ENCODE measurements around the gene TBC1D21. TPM values are rescaled to one million over a fixed set of nuclear protein-coding genes. Genes with fewer than 3 reads are reported as not detected.
A peak's percentile ranks its signal among the peaks of the same experiment; 100 is the strongest.

The TBC1D21 gene
- total RNA-seq, 2 donors from 2014 or later, result not detected

DNA sequence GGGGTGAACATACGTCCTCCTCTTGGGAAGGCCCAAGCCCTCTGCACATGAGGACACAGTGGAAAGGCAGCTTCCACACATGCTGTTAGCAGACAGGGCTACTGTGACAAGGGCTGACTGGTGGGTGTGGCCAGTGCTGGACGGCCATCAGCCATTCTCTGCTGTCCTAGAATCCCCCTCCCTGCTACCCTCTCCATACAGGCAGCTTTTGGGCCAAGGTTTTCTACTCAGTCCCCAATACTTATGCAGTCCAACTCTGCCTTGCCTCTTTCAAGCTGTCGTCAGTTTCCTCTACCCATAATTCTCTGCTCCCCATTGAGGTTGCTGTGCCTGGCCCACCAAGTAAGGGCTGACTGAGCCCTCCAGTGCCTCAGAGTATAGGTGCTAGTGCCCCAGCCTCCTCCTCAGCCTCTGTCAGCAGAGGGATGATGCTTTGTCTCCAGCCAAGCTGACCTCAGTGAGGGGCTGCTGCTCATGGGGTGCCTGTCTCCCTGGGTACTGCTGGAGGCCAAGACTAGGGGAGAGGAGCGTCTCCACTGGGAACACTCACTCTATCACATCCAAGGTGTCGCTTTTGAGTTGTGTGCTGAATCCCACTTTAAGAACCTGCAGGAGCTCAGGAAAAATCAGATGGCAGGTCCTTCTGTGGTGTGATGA is 55.7 kb downstream of the TBC1D21 start:
- Histone ChIP-seq H3K27ac (no peak overlapping the region), H3K36me3 (replicated peaks in 1 of 2; ENCODE audit: insufficient read depth in 1 of 2, low read depth in 2 of 2) (no peaks in the 10 kb centered on the region), H3K9me3 (no peaks in the 10 kb centered on the region), H3K4me3 (no peak overlapping the region), H3K27me3 (no peaks in the 10 kb centered on the region), H3K4me1 (peaks cover 47% of the 10 kb centered on the region)
- 60 to 78% methylated on average over 5 of the region's 5 CpGs for WGBS, 2 donors
- TF ChIP-seq, protein P1, sequence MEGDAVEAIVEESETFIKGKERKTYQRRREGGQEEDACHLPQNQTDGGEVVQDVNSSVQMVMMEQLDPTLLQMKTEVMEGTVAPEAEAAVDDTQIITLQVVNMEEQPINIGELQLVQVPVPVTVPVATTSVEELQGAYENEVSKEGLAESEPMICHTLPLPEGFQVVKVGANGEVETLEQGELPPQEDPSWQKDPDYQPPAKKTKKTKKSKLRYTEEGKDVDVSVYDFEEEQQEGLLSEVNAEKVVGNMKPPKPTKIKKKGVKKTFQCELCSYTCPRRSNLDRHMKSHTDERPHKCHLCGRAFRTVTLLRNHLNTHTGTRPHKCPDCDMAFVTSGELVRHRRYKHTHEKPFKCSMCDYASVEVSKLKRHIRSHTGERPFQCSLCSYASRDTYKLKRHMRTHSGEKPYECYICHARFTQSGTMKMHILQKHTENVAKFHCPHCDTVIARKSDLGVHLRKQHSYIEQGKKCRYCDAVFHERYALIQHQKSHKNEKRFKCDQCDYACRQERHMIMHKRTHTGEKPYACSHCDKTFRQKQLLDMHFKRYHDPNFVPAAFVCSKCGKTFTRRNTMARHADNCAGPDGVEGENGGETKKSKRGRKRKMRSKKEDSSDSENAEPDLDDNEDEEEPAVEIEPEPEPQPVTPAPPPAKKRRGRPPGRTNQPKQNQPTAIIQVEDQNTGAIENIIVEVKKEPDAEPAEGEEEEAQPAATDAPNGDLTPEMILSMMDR (IDR thresholded peaks at IDR 0.05), result no peak
- TF ChIP-seq POLR2A (IDR thresholded peaks at IDR 0.05), result no peak
- intact Hi-C loops (cut with DNase I), result no loop called here
- DNase-seq (no peak), ATAC-seq (no peak)

DNA sequence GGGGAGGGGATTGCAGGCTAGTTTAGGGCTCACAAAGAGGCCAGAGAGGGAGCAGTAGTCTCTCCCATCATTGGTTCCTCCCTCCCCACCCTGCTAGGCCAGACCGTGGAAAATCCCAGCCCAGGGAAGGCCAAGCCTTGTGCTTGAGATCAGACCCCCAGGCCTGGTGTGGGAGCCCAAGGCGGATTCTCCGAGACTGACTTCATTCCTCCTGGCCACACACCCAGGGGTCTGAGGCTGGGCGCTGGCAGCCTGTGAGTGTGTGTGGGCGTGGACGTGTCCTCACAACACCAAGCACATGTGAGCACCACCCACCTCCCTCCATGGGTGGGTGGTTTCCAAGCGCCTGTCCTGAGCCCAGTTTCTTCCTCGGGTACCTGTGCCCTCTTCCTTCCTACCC is 57.0 kb downstream of the TBC1D21 start:
- WGBS, 2 donors, result 74 to 93% methylated on average over 6 to 7 of the region's 8 CpGs
- no peak for TF ChIP-seq POLR2A (IDR thresholded peaks at IDR 0.05)
- TF ChIP-seq, protein P1 (IDR thresholded peaks at IDR 0.05), result no peak
- Histone ChIP-seq H3K36me3 (replicated peaks in 1 of 2; ENCODE audit: insufficient read depth in 1 of 2, low read depth in 2 of 2) (no peaks in the 10 kb centered on the region), H3K27ac (no peak overlapping the region), H3K4me3 (no peak overlapping the region), H3K27me3 (no peaks in the 10 kb centered on the region), H3K4me1 (peaks cover 53% of the 10 kb centered on the region), H3K9me3 (no peaks in the 10 kb centered on the region)
- intact Hi-C loops (cut with DNase I), result no loop called here
- ATAC-seq (no peak), DNase-seq (peak in 1 of 4 donors; percentile 33)

DNA sequence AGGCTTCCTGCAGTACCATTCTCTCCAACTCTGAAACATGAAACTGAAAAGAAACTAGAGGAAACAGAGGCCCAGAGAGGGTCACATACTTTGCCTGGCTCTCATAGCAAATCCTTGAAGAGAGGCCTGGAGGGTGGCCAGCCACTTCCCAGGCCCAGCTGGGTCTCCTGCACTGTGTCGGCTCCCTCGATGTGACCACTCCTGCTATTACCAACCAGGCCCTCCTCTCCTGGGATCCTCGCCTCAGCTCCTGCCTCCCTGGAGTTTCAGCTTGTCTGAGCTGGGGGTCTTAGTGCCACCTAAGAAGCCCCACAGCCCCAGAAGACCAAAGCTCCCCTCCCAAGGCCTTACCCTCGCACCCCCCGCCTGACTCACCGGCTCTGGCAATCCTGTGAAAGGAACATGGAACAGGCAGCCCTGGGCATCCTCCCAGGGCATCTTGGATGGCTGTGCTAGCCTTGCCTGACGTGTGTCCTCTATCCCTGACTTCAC is 57.5 kb downstream of the TBC1D21 start:
- Histone ChIP-seq H3K4me1 (peaks cover 52% of the 10 kb centered on the region), H3K27me3 (no peaks in the 10 kb centered on the region), H3K4me3 (no peak overlapping the region), H3K36me3 (replicated peaks in 1 of 2; ENCODE audit: insufficient read depth in 1 of 2, low read depth in 2 of 2) (no peaks in the 10 kb centered on the region), H3K27ac (no peak overlapping the region), H3K9me3 (no peaks in the 10 kb centered on the region)
- DNase-seq (no peak), ATAC-seq (no peak)
- WGBS, 2 donors, result 80 to 92% methylated on average over 6 to 7 of the region's 7 CpGs
- TF ChIP-seq, protein P1 (IDR thresholded peaks at IDR 0.05), result no peak
- TF ChIP-seq POLR2A (IDR thresholded peaks at IDR 0.05), result no peak
- intact Hi-C loops (cut with DNase I), result no loop called here

DNA sequence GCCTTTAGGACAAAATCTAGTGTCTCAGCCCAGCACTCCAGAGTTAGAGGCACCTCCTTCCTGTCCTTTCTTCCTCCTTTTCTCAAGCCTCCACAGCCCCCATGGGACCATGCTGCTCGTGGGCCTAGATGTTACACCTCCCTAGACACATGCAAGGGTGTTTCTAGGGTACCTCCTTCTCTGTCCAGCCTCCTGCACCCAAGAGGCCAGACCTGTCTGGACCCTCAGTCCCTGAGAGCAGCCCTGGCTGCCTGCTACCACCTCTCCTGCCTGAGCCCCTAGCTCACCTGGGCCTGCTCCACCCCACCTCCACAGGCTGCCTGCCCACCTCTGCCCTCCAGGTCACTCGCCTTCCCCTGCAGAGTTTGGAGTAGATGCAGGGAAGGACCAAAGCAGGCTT is 58.1 kb downstream of the TBC1D21 start:
- no peak overlapping the region for H3K4me3 ChIP-seq
- intact Hi-C loops (cut with DNase I), result no loop called here
- no peak for DNase-seq
- peaks cover 52% of the 10 kb centered on the region for H3K4me1 ChIP-seq
- 59 to 67% methylated on average over 1 to 2 of the region's 2 CpGs for WGBS, 2 donors
- H3K36me3 ChIP-seq (replicated peaks in 1 of 2; ENCODE audit: insufficient read depth in 1 of 2, low read depth in 2 of 2), result no peaks in the 10 kb centered on the region
- no peaks in the 10 kb centered on the region for H3K27me3 ChIP-seq
- TF ChIP-seq, protein P1 (IDR thresholded peaks at IDR 0.05), result no peak
- no peak for TF ChIP-seq POLR2A (IDR thresholded peaks at IDR 0.05)
- no peaks in the 10 kb centered on the region for H3K9me3 ChIP-seq
- ATAC-seq, result no peak
- no peak overlapping the region for H3K27ac ChIP-seq

Measured in body of pancreas (tissue), 4 donors.